Smooth muscle cell (in vitro differentiated cells): ENCODE data around the gene SCYGR6. TPM values are rescaled to one million over a fixed set of nuclear protein-coding genes. Genes with fewer than 3 reads are reported as not detected.

Experiments
- DNase-seq: peaks from one replicate; lab custom pipeline; 2025; ENCODE audit not compliant: unreplicated experiment; lab: John Stamatoyannopoulos, UW
- H2AFZ ChIP-seq: fragments of 200-600 bp; sonication (generic); 2 replicates; pipeline ENCODE4 v1.6.0; 2016; ENCODE audit warnings: antibody characterized with exemption, low read depth, mild to moderate bottlenecking
- H3F3A ChIP-seq: fragments of 200-600 bp; sonication (generic); 2 replicates; pipeline ENCODE4 v1.6.0; 2017; ENCODE audit warnings: antibody characterized with exemption, low read depth
- H3K27ac ChIP-seq: fragments of 200-600 bp; sonication (generic); 2 replicates; pipeline ENCODE4 v1.5.1; 2016; ENCODE audit warnings: low read depth, mild to moderate bottlenecking
- H3K27me3 ChIP-seq: fragments of 200-600 bp; sonication (generic); 2 replicates; pipeline ENCODE4 v1.6.1; 2016; ENCODE audit warnings: low read depth, mild to moderate bottlenecking
- H3K36me3 ChIP-seq: fragments of 200-600 bp; sonication (generic); 2 replicates; pipeline ENCODE4 v1.5.1; 2016; ENCODE audit warnings: low read depth
- H3K4me1 ChIP-seq: fragments of 200-600 bp; sonication (generic); 2 replicates; pipeline ENCODE4 v1.5.1; 2016; ENCODE audit warnings: low read depth
- H3K4me2 ChIP-seq: fragments of 200-600 bp; sonication (generic); 2 replicates; pipeline ENCODE4 v1.6.0; 2016; ENCODE audit warnings: mild to moderate bottlenecking
- H3K4me3 ChIP-seq: fragments of 200-600 bp; sonication (generic); 2 replicates; pipeline ENCODE4 v1.5.1; 2016; ENCODE audit warnings: mild to moderate bottlenecking
- H3K79me2 ChIP-seq: fragments of 200-600 bp; sonication (generic); 2 replicates; pipeline ENCODE4 v1.6.0; 2016; ENCODE audit warnings: low read depth, mild to moderate bottlenecking
- H3K9ac ChIP-seq: fragments of 200-600 bp; sonication (generic); 2 replicates; pipeline ENCODE4 v1.6.0; 2016; ENCODE audit warnings: low read depth
- H3K9me3 ChIP-seq: fragments of 200-600 bp; sonication (generic); replicated peaks from 2 replicates; pipeline ENCODE4 v1.5.1; 2016; ENCODE audit warnings: low read depth
- H4K20me1 ChIP-seq: fragments of 200-600 bp; sonication (generic); 2 replicates; pipeline ENCODE4 v1.6.0; 2016; ENCODE audit warnings: low read depth
- WGBS: methylation state at CpG from one replicate; pipeline ENCODE4 v1.1.7; 2016; ENCODE audit warnings: low lambda C conversion rate; 5-methylcytosine and 5-hydroxymethylcytosine counted together
- polyA plus RNA-seq: library from polyadenylated mRNA; unstranded; fragments of >200 nt; fragmentation: Nextera tagmentation; extraction: Ambion mirVana; gene quantifications from 2 replicates; pipeline ENCODE4 v1.2.1, GENCODE V29; 2016
- small RNA-seq: library from RNA; depleted of rRNA; stranded (forward); fragments of <200 nt; gene quantifications from one replicate; pipeline ENCODE3, GENCODE V24; 2014
- total RNA-seq: library from RNA; depleted of rRNA; stranded (reverse); fragments of >200 nt; gene quantifications from 2 replicates; pipeline ENCODE4 v1.2.3, GENCODE V29; 2014
- TF ChIP-seq, protein P1 (sequence below): fragments of 200-600 bp; sonication (generic); IDR thresholded peaks from 2 replicates; pipeline ENCODE4 v1.5.1; 2017; ENCODE audit warnings: borderline replicate concordance, mild to moderate bottlenecking, antibody characterized with exemption; ENCODE audit not compliant: insufficient read depth, poor library complexity, severe bottlenecking

The SCYGR6 gene
- total and polyA plus RNA-seq, 2 experiments from 2014 or later: not detected

- Histone ChIP-seq H3K36me3 (no peaks in the 10 kb centered on the region), H3K27ac (no peak overlapping the region), H3K27me3 (no peaks in the 10 kb centered on the region), H3K4me1 (no peaks in the 10 kb centered on the region), H2AFZ (no peak overlapping the region), H3F3A (no peaks in the 10 kb centered on the region), H4K20me1 (no peaks in the 10 kb centered on the region), H3K9ac (no peak overlapping the region), H3K79me2 (no peaks in the 10 kb centered on the region), H3K4me3 (no peak overlapping the region), H3K4me2 (no peak overlapping the region), H3K9me3 (no peaks in the 10 kb centered on the region)
- TF ChIP-seq, protein P1, sequence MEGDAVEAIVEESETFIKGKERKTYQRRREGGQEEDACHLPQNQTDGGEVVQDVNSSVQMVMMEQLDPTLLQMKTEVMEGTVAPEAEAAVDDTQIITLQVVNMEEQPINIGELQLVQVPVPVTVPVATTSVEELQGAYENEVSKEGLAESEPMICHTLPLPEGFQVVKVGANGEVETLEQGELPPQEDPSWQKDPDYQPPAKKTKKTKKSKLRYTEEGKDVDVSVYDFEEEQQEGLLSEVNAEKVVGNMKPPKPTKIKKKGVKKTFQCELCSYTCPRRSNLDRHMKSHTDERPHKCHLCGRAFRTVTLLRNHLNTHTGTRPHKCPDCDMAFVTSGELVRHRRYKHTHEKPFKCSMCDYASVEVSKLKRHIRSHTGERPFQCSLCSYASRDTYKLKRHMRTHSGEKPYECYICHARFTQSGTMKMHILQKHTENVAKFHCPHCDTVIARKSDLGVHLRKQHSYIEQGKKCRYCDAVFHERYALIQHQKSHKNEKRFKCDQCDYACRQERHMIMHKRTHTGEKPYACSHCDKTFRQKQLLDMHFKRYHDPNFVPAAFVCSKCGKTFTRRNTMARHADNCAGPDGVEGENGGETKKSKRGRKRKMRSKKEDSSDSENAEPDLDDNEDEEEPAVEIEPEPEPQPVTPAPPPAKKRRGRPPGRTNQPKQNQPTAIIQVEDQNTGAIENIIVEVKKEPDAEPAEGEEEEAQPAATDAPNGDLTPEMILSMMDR: no peak
- no peak for DNase-seq
- 82% methylated on average over 5 of the region's 5 CpGs for WGBS
These were observed 50.1 kb downstream of the SCYGR6 start for GRCh38 chr2:227674485-227674884.

Small RNA genes lying within 50 kb of the gene (small RNA-seq; reads per million reads assigned to genes)
- gene RNA5SP121: not detected

Other genes with a start within 250 kb of the SCYGR6 start
- not detected in 2 replicates for gene SCYGR2, start 125.9 kb downstream of the SCYGR6 start, total RNA-seq
- gene SCYGR2, start 125.9 kb downstream of the SCYGR6 start, polyA plus RNA-seq: not detected in 2 replicates
- gene SCYGR3, start 109.9 kb downstream of the SCYGR6 start, total RNA-seq: not detected in 2 replicates
- not detected in 2 replicates for gene SCYGR3, start 109.9 kb downstream of the SCYGR6 start, polyA plus RNA-seq
- gene SCYGR4, start 107.3 kb downstream of the SCYGR6 start, total RNA-seq: not detected in 2 replicates
- 0.34 TPM in 1 of 2 replicates, not detected in the other for gene SCYGR4, start 107.3 kb downstream of the SCYGR6 start, polyA plus RNA-seq
- not detected in 2 replicates for gene SCYGR5, start 58.0 kb downstream of the SCYGR6 start, total RNA-seq
- gene SCYGR5, start 58.0 kb downstream of the SCYGR6 start, polyA plus RNA-seq: not detected in 2 replicates
- gene SLC19A3, start 6.7 kb downstream of the SCYGR6 start, total RNA-seq: 5.0 and 7.2 TPM in 2 replicates
- 3.5 and 4.5 TPM in 2 replicates for gene SLC19A3, start 6.7 kb downstream of the SCYGR6 start, polyA plus RNA-seq
- not detected in 2 replicates for gene SCYGR7, start 3.6 kb upstream of the SCYGR6 start, total RNA-seq
- not detected in 2 replicates for gene SCYGR7, start 3.6 kb upstream of the SCYGR6 start, polyA plus RNA-seq
- gene SCYGR8, start 21.1 kb upstream of the SCYGR6 start, total RNA-seq: not detected in 2 replicates
- not detected in 2 replicates for gene SCYGR8, start 21.1 kb upstream of the SCYGR6 start, polyA plus RNA-seq
- gene CCL20, start 89.1 kb upstream of the SCYGR6 start, total RNA-seq: 6.7 and 16.4 TPM in 2 replicates
- gene CCL20, start 89.1 kb upstream of the SCYGR6 start, polyA plus RNA-seq: 6.8 and 12.9 TPM in 2 replicates
- gene DAW1, start 146.9 kb upstream of the SCYGR6 start, total RNA-seq: not detected in 2 replicates
- gene DAW1, start 146.9 kb upstream of the SCYGR6 start, polyA plus RNA-seq: not detected in 2 replicates